Stimulated activated CD4-positive, alpha-beta T cell treated with anti-CD3 and anti-CD28 coated beads, Interleukin-1b, Interleukin-23, amount 100 ng/mL, for 24 hours (primary cell): Measurements from ENCODE around the gene ZNF385B.

ENCODE experiments used
- DNase-seq, 4 experiments: peaks; one replicate each; pipeline ENCODE4 v3.0.0-alpha.2; 2020; ENCODE audit warnings: low read depth in 4 of 4, low spot score in 1 of 4

ZNF385B gene

GRCh38 chr2:179749210-179749609 is 112.2 kb downstream of the ZNF385B start:
- no peak for DNase-seq

GRCh38 chr2:179746981-179747380 is 114.4 kb downstream of the ZNF385B start:
- DNase-seq, result no peak

- DNase-seq, result no peak
Measured at GRCh38 chr2:179745635-179746256, 115.7 kb downstream of the ZNF385B start.

- no peak for DNase-seq
Measured at GRCh38 chr2:179744401-179744800, 117.0 kb downstream of the ZNF385B start.

GRCh38 chr2:179741317-179741716 is 120.1 kb downstream of the ZNF385B start:
- no peak for DNase-seq

- no peak for DNase-seq
Measured at GRCh38 chr2:179729966-179730365, 131.4 kb downstream of the ZNF385B start.

GRCh38 chr2:179726461-179727180 is 134.8 kb downstream of the ZNF385B start:
- no peak for DNase-seq

- no peak for DNase-seq
Measured at GRCh38 chr2:179724403-179724802, 137.0 kb downstream of the ZNF385B start.

- no peak for DNase-seq
Measured at GRCh38 chr2:179720173-179720772, 141.1 kb downstream of the ZNF385B start.

- DNase-seq, result no peak
Measured at GRCh38 chr2:179715871-179716270, 145.5 kb downstream of the ZNF385B start.

- no peak for DNase-seq
Measured at GRCh38 chr2:179715196-179715595, 146.2 kb downstream of the ZNF385B start.

GRCh38 chr2:179712825-179713224 is 148.6 kb downstream of the ZNF385B start:
- DNase-seq, result no peak

GRCh38 chr2:179711375-179711774 is 150.0 kb downstream of the ZNF385B start:
- DNase-seq, result no peak

GRCh38 chr2:179703702-179704101 is 157.7 kb downstream of the ZNF385B start:
- DNase-seq, result no peak

- no peak for DNase-seq
Measured at GRCh38 chr2:179702912-179703311, 158.5 kb downstream of the ZNF385B start.

GRCh38 chr2:179701524-179702110 is 159.8 kb downstream of the ZNF385B start:
- DNase-seq, result no peak

- DNase-seq, result no peak
Measured at GRCh38 chr2:179695486-179695885, 165.9 kb downstream of the ZNF385B start.

- DNase-seq, result no peak
Measured at GRCh38 chr2:179694963-179695362, 166.4 kb downstream of the ZNF385B start.

GRCh38 chr2:179692610-179693009 is 168.8 kb downstream of the ZNF385B start:
- no peak for DNase-seq

GRCh38 chr2:179692043-179692442 is 169.4 kb downstream of the ZNF385B start:
- DNase-seq, result no peak

GRCh38 chr2:179691235-179691634 is 170.2 kb downstream of the ZNF385B start:
- no peak for DNase-seq

GRCh38 chr2:179686718-179687342 is 174.6 kb downstream of the ZNF385B start:
- DNase-seq, result no peak
